ENCODE data around the gene TBC1D1. TPM values are rescaled to one million over a fixed set of nuclear protein-coding genes. Genes with fewer than 3 reads are reported as not detected.

The TBC1D1 gene
- total and polyA plus RNA-seq, 2 donors (not counting 3 experiments of a cell fraction or from before 2014, with no cell fraction given), result 63.5 to 116 TPM

DNA sequence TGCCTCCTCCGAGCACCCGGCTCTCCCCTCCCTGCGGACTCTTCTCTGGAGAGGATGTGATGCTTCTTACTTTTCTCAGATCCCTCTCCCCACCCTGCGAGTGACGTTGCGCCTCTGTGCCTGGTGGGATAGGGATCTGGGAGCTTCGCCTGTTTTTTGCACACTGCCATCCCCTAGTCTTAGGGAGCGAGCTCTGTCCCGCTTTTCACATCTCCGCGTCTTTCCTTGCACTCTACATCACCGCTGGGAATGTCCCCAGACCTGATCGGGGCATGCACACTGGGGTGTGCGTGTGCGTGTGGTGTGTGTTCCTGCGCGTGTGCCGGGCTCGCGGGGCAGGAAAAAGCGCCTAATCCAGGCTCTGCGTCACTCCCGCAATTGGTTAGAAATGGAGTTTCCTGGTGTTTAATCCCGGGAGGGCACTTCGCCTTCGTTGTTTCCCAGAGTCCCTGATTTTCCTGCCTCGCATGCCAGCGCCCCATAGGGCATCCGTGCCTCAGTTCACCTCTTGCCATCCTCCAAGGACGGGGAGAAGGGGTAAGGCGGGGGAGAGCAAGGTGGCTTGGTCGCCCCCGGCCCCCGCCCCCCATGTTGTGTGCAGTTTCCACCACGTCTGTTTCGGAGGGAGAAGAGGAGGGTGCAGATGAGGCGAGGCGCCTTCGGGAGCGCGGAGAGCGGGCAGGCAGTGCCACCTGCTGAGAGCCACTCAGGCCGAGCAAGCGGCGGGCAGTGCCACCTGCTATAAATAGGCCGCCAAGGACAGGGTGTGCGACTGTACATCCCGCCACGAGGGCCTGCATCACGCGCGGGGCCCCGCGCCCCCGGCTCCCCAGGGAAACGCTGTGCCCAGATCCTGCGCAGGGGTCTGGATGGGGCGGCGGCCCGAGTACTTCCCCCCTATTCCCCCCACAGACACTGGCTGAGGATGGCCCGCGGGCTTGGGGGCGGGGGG lies 759 bp upstream of the TBC1D1 start:
- Histone ChIP-seq H3K79me2 (ENCODE audit: control insufficient read depth, insufficient read depth, low read length) (no peaks in the 10 kb centered on the region), H3K36me3 (ENCODE audit: control insufficient read depth in 2 of 2, extremely low read depth in 1 of 2, insufficient read depth in 2 of 2, low read length in 2 of 2) (no peaks in the 10 kb centered on the region), H3K9ac (replicated peaks; ENCODE audit: extremely low read depth, insufficient read depth, low read length) (no peak overlapping the region), H3K27ac (ENCODE audit: insufficient read depth, low read depth, low read length) (no peak overlapping the region), H3K4me1 (ENCODE audit: control insufficient read depth, extremely low read depth, insufficient read depth, low read length) (peaks cover 7% of the 10 kb centered on the region), H3K9me1 (replicated peaks; ENCODE audit: control insufficient read depth, extremely low read depth, insufficient read depth, low read length) (no peaks in the 10 kb centered on the region), H3K4me3 (replicated peaks in 1 of 3; ENCODE audit: insufficient read depth in 1 of 3, low read depth in 1 of 3, low read length in 3 of 3) (peak overlapping the region; percentile 44 to 64 (median 48)), H3K27me3 (ENCODE audit: control insufficient read depth in 2 of 2, insufficient read depth in 2 of 2, low read length in 2 of 2) (peaks cover 28 to 32% of the 10 kb centered on the region in 2 experiments), H3K9me3 (replicated peaks; ENCODE audit: control insufficient read depth, insufficient read depth, low read length) (no peaks in the 10 kb centered on the region), H4K20me1 (replicated peaks; ENCODE audit: control insufficient read depth, extremely low read depth, insufficient read depth, low read length) (no peaks in the 10 kb centered on the region), H3K4me2 (ENCODE audit: insufficient read depth, low read length) (peak overlapping the region; percentile 76), H2AFZ (ENCODE audit: low read depth, low read length) (peak overlapping the region; percentile 69)
- CTCF ChIA-PET, result interaction anchor here (0.9 to 1.6 kb wide), 4 partner anchors 12 to 86 kb away, joined by 3 to 4 read pairs (median 3); no protein-coding TSS in a partner anchor
- dilution Hi-C loops (cut with MboI; ENCODE audit: extremely low pct_ligation_motif_present, low sequenced_read_pairs) (no loop called here), intact Hi-C loops (cut with micrococcal nuclease) (loop anchor here (1.0 to 5.0 kb wide), 4 partner anchors 63 to 145 kb away; partner anchors contain the start of gene PGM2)
- FAIRE-seq (no peak), DNase-seq (ENCODE audit: low read depth, low spot score) (no peak)
- POLR2A ChIA-PET, result no interaction called here
- TF ChIP-seq MYC (IDR thresholded peaks at IDR 0.05; ENCODE audit: low read depth, low read length), result no peak
- TF ChIP-seq, protein P1, sequence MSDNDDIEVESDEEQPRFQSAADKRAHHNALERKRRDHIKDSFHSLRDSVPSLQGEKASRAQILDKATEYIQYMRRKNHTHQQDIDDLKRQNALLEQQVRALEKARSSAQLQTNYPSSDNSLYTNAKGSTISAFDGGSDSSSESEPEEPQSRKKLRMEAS (IDR thresholded peaks at IDR 0.05; ENCODE audit: insufficient read depth, insufficient read length), result no peak
- TF ChIP-seq GATA2 (IDR thresholded peaks at IDR 0.05; ENCODE audit: insufficient read depth, insufficient read length, low read depth, low read length), result no peak
- TF ChIP-seq JUN (IDR thresholded peaks at IDR 0.05; ENCODE audit: borderline replicate concordance, insufficient read depth, insufficient read length, low read depth), result no peak
- peak; percentile 78 for TF ChIP-seq EZH2 (IDR thresholded peaks at IDR 0.05; ENCODE audit: borderline replicate concordance, low read depth, low read length, severe bottlenecking)
- TF ChIP-seq POLR2A (IDR thresholded peaks at IDR 0.05; ENCODE audit: low read depth, low read length), result no peak
- peak in 1 of 2 donors; percentile 9 for TF ChIP-seq CTCF (IDR thresholded peaks at IDR 0.05; ENCODE audit: extremely low read depth in 1 of 2, insufficient read depth in 1 of 2, low read depth in 1 of 2, low read length in 2 of 2)
- no peak for TF ChIP-seq FOS (IDR thresholded peaks at IDR 0.05; ENCODE audit: borderline replicate concordance, insufficient read depth, low read length)
- no peak for TF ChIP-seq POLR2AphosphoS5 (IDR thresholded peaks at IDR 0.05; ENCODE audit: insufficient read depth, low read depth, low read length)
- BruUV-seq (replicated peaks), result no TSS peak

All from endothelial cell of umbilical vein (primary cell).